ENCODE measurements around the gene OR5K4.

DNA sequence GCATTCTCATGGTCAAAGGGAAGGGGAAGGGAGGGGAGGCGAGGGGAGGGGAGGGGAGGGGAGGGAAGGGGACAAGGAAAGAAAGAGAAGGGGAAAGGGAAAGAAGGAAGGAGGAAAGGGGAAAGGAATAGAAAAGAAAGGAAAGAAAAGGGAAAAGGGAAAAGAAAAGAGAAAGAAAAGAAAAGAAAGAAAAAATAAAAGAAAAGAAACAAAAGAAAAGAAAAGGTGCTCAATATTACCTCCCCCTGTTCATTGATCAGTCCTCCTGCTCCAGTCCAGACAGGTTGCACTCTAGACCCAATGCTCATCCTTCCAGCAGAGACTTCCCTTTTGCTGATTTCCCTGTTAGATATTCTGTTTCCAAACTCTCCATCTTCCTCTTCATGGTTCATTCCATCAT is 18.8 kb downstream of the OR5K4 start:
- TF ChIP-seq, protein P1, sequence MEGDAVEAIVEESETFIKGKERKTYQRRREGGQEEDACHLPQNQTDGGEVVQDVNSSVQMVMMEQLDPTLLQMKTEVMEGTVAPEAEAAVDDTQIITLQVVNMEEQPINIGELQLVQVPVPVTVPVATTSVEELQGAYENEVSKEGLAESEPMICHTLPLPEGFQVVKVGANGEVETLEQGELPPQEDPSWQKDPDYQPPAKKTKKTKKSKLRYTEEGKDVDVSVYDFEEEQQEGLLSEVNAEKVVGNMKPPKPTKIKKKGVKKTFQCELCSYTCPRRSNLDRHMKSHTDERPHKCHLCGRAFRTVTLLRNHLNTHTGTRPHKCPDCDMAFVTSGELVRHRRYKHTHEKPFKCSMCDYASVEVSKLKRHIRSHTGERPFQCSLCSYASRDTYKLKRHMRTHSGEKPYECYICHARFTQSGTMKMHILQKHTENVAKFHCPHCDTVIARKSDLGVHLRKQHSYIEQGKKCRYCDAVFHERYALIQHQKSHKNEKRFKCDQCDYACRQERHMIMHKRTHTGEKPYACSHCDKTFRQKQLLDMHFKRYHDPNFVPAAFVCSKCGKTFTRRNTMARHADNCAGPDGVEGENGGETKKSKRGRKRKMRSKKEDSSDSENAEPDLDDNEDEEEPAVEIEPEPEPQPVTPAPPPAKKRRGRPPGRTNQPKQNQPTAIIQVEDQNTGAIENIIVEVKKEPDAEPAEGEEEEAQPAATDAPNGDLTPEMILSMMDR (IDR thresholded peaks at IDR 0.05): no peak
- TF ChIP-seq POLR2A (IDR thresholded peaks at IDR 0.05): no peak

Measured in Peyer's patch (tissue), 4 donors.